SW 1271 (cell line): ENCODE data around the gene ZFX.
"Not testable (repeated sequence)": the region's sequence is repeated elsewhere in the genome, so short reads cannot be mapped to it uniquely, and the experiment has no call there.

Experiments
- DNase-seq, 2 experiments: peaks; one replicate each; lab custom pipeline; 2025; lab: John Stamatoyannopoulos, UW

The ZFX gene

GRCh38 chrX:24151513-24151912, 2.0 kb downstream of the ZFX start:
- no peak for DNase-seq

GRCh38 chrX:24153178-24153795, 3.8 kb downstream of the ZFX start:
- DNase-seq: no peak

- no peak for DNase-seq
These were observed 4.3 kb downstream of the ZFX start for GRCh38 chrX:24153796-24154189.

GRCh38 chrX:24154490-24155034, 5.0 kb downstream of the ZFX start:
- no peak for DNase-seq

GRCh38 chrX:24155747-24156146, 6.2 kb downstream of the ZFX start:
- not testable (repeated sequence) for DNase-seq

- no peak for DNase-seq
These were observed 6.6 kb downstream of the ZFX start for GRCh38 chrX:24156177-24156576.

GRCh38 chrX:24158881-24159280, 9.4 kb downstream of the ZFX start:
- DNase-seq: no peak

- DNase-seq: no peak
These were observed 16.5 kb downstream of the ZFX start for GRCh38 chrX:24166078-24166477.

- no peak for DNase-seq
These were observed 18.4 kb downstream of the ZFX start for GRCh38 chrX:24167719-24168472.

- no peak for DNase-seq
These were observed 19.3 kb downstream of the ZFX start for GRCh38 chrX:24168807-24169206.

GRCh38 chrX:24169211-24169610, 19.7 kb downstream of the ZFX start:
- DNase-seq: no peak

- DNase-seq: no peak
These were observed 23.8 kb downstream of the ZFX start for GRCh38 chrX:24173115-24173847.

- no peak for DNase-seq
These were observed 25.7 kb downstream of the ZFX start for GRCh38 chrX:24175276-24175675.

GRCh38 chrX:24178441-24178840, 28.9 kb downstream of the ZFX start:
- no peak for DNase-seq

- no peak for DNase-seq
These were observed 34.5 kb downstream of the ZFX start for GRCh38 chrX:24184018-24184417.

GRCh38 chrX:24186483-24186882, 37.0 kb downstream of the ZFX start:
- no peak for DNase-seq

- DNase-seq: no peak
These were observed 37.5 kb downstream of the ZFX start for GRCh38 chrX:24186986-24187385.

GRCh38 chrX:24189490-24189889, 40.0 kb downstream of the ZFX start:
- DNase-seq: no peak

- DNase-seq: no peak
These were observed 41.1 kb downstream of the ZFX start for GRCh38 chrX:24190500-24191156.

GRCh38 chrX:24196509-24196908, 47.0 kb downstream of the ZFX start:
- no peak for DNase-seq

- DNase-seq: no peak
These were observed 48.6 kb downstream of the ZFX start for GRCh38 chrX:24198101-24198500.

- DNase-seq: no peak
These were observed 50.6 kb downstream of the ZFX start for GRCh38 chrX:24200133-24200532.
